Ishikawa (cell line): ENCODE results near the gene ATG2B.

Experiments
- CEBPB ChIP-seq: IDR thresholded peaks from 2 replicates; pipeline ENCODE4 v1.6.1; 2012
- CREB1 ChIP-seq: IDR thresholded peaks from 2 replicates; pipeline ENCODE4 v1.6.1; 2012; ENCODE audit warnings: low read depth
- EGR1 ChIP-seq: IDR thresholded peaks from 2 replicates; pipeline ENCODE4 v1.6.1; 2012
- EP300 ChIP-seq: IDR thresholded peaks from 2 replicates; pipeline ENCODE4 v1.6.1; 2012; ENCODE audit warnings: borderline replicate concordance
- FOXM1 ChIP-seq: IDR thresholded peaks from 2 replicates; pipeline ENCODE4 v1.6.1; 2012; ENCODE audit warnings: low read depth, borderline replicate concordance
- MAX ChIP-seq: IDR thresholded peaks from 2 replicates; pipeline ENCODE4 v1.6.1; 2012
- NFIC ChIP-seq: IDR thresholded peaks from 2 replicates; pipeline ENCODE4 v1.6.1; 2012
- RAD21 ChIP-seq: IDR thresholded peaks from 2 replicates; pipeline ENCODE4 v1.6.1; 2012; ENCODE audit warnings: low read depth
- TAF1 ChIP-seq: IDR thresholded peaks from 2 replicates; pipeline ENCODE4 v1.6.1; 2012; ENCODE audit warnings: low read depth, mild to moderate bottlenecking
- TCF12 ChIP-seq: IDR thresholded peaks from 2 replicates; pipeline ENCODE4 v1.6.1; 2012; ENCODE audit warnings: low read depth
- TEAD4 ChIP-seq: IDR thresholded peaks from 2 replicates; pipeline ENCODE4 v1.6.1; 2012
- USF1 ChIP-seq: IDR thresholded peaks from 2 replicates; pipeline ENCODE4 v1.6.1; 2012
- YY1 ChIP-seq: IDR thresholded peaks from 2 replicates; pipeline ENCODE4 v1.6.1; 2012; ENCODE audit warnings: low read depth
- ZBTB7A ChIP-seq: IDR thresholded peaks from 2 replicates; pipeline ENCODE4 v1.6.1; 2012; ENCODE audit warnings: low read depth
- TF ChIP-seq, protein P1 (sequence below): IDR thresholded peaks from 2 replicates; pipeline ENCODE4 v1.6.1; 2012; ENCODE audit warnings: low read depth, mild to moderate bottlenecking

The ATG2B gene

GRCh38 chr14:96284430-96284829, 78.7 kb downstream of the ATG2B start:
- TF ChIP-seq EP300: no peak
- TF ChIP-seq NFIC: no peak
- TF ChIP-seq CREB1: no peak
- no peak for TF ChIP-seq FOXM1
- TF ChIP-seq EGR1: no peak
- TF ChIP-seq CEBPB: no peak
- TF ChIP-seq RAD21: no peak
- no peak for TF ChIP-seq USF1
- TF ChIP-seq, protein P1, sequence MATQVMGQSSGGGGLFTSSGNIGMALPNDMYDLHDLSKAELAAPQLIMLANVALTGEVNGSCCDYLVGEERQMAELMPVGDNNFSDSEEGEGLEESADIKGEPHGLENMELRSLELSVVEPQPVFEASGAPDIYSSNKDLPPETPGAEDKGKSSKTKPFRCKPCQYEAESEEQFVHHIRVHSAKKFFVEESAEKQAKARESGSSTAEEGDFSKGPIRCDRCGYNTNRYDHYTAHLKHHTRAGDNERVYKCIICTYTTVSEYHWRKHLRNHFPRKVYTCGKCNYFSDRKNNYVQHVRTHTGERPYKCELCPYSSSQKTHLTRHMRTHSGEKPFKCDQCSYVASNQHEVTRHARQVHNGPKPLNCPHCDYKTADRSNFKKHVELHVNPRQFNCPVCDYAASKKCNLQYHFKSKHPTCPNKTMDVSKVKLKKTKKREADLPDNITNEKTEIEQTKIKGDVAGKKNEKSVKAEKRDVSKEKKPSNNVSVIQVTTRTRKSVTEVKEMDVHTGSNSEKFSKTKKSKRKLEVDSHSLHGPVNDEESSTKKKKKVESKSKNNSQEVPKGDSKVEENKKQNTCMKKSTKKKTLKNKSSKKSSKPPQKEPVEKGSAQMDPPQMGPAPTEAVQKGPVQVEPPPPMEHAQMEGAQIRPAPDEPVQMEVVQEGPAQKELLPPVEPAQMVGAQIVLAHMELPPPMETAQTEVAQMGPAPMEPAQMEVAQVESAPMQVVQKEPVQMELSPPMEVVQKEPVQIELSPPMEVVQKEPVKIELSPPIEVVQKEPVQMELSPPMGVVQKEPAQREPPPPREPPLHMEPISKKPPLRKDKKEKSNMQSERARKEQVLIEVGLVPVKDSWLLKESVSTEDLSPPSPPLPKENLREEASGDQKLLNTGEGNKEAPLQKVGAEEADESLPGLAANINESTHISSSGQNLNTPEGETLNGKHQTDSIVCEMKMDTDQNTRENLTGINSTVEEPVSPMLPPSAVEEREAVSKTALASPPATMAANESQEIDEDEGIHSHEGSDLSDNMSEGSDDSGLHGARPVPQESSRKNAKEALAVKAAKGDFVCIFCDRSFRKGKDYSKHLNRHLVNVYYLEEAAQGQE: no peak
- no peak for TF ChIP-seq TEAD4

GRCh38 chr14:96284008-96284407, 79.1 kb downstream of the ATG2B start:
- TF ChIP-seq FOXM1 (no peak), TCF12 (no peak), YY1 (no peak), ZBTB7A (no peak), TEAD4 (no peak), RAD21 (no peak), CEBPB (no peak), TAF1 (no peak), USF1 (no peak), CREB1 (no peak), NFIC (no peak), EGR1 (no peak), MAX (no peak)
- TF ChIP-seq, protein P1: no peak

GRCh38 chr14:96281486-96281885, 81.7 kb downstream of the ATG2B start:
- TF ChIP-seq ZBTB7A (no peak), CEBPB (no peak), TEAD4 (no peak), EP300 (no peak), MAX (no peak), TAF1 (no peak), EGR1 (no peak), RAD21 (no peak), YY1 (no peak), TCF12 (no peak), FOXM1 (no peak), CREB1 (no peak), NFIC (no peak), USF1 (no peak)
- TF ChIP-seq, protein P1: no peak

DNA sequence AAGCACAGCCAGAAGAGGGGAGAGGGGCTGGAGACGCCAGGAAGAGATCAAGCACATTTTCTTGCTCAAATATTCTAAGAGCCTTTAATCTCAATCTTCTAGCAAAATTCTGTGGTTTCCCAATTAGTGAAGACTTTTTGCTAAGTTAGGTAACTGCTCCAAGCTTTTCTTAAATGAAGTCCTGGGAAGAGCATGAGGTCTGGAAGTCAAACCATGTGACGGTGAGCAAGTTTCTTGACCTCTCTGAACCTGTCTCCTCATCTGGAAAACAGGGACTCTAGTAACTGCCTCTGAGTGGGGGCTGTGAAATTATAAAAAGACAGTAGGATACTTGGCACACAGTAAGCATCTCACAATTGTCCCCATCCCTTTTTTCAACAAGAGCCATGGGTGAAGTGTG, 83.0 kb downstream of the ATG2B start:
- TF ChIP-seq YY1 (no peak), TAF1 (no peak), FOXM1 (no peak), EGR1 (no peak), CEBPB (no peak), NFIC (no peak), RAD21 (no peak), USF1 (no peak), TCF12 (no peak), TEAD4 (no peak), EP300 (no peak), MAX (no peak)
- TF ChIP-seq, protein P1: no peak
